BLaER1 treated with 17β-estradiol and CSF1 and Interleukin-3, amounts not matched to agents 10 nM and 100 nM (cell line): ENCODE results near the gene CPNE4.
A peak's percentile ranks its signal among the peaks of the same experiment; 100 is the strongest.

Source experiments
- H3K27ac ChIP-seq, 11 experiments: shearing (Covaris generic); formaldehyde crosslinking; 2 replicates each; pipeline ENCODE4 v1.8.1; 2022
- H3K27me3 ChIP-seq, 11 experiments: shearing (Covaris generic); formaldehyde crosslinking; 2 replicates each; pipeline ENCODE4 v1.8.1; 2022
- H3K36me3 ChIP-seq, 11 experiments: shearing (Covaris generic); formaldehyde crosslinking; 2 replicates each; pipeline ENCODE4 v1.8.1; 2022
- H3K4me1 ChIP-seq, 10 experiments: shearing (Covaris generic); formaldehyde crosslinking; 2 replicates each; pipeline ENCODE4 v1.8.1; 2022
- H3K4me2 ChIP-seq, 11 experiments: shearing (Covaris generic); formaldehyde crosslinking; 2 replicates each; pipeline ENCODE4 v1.8.1; 2022
- H3K4me3 ChIP-seq, 10 experiments: shearing (Covaris generic); formaldehyde crosslinking; 2 replicates each; pipeline ENCODE4 v1.8.1; 2022
- H3K9ac ChIP-seq, 11 experiments: shearing (Covaris generic); formaldehyde crosslinking; 2 replicates each; pipeline ENCODE4 v1.8.1; 2022
- H3K9me3 ChIP-seq, 11 experiments: shearing (Covaris generic); formaldehyde crosslinking; replicated peaks in 1 of 11; 2 replicates each; pipeline ENCODE4 v1.8.1; 2022
- H4K20me1 ChIP-seq, 11 experiments: shearing (Covaris generic); formaldehyde crosslinking; 2 replicates each; pipeline ENCODE4 v1.8.1; 2022
- Cebpa-rat ChIP-seq, 11 experiments: shearing (Covaris generic); IDR thresholded peaks; 2 replicates each; pipeline ENCODE4 v1.8.1; 2022

CPNE4 gene

GRCh38 chr3:131735544-131735943 is 299.3 kb downstream of the CPNE4 start:
- H3K4me3 ChIP-seq = no peak overlapping the region
- no peak overlapping the region for H3K9ac ChIP-seq
- H3K27me3 ChIP-seq = no peaks in the 10 kb centered on the region
- no peaks in the 10 kb centered on the region for H3K9me3 ChIP-seq
- TF ChIP-seq Cebpa-rat (IDR thresholded peaks at IDR 0.05) = no peak
- no peak overlapping the region for H3K27ac ChIP-seq
- no peak overlapping the region for H3K4me2 ChIP-seq
- no peaks in the 10 kb centered on the region for H4K20me1 ChIP-seq
- peaks cover 0 to 7% (median 6%) of the 10 kb centered on the region in 10 experiments; a peak in 9 of 20 replicates for H3K4me1 ChIP-seq
- H3K36me3 ChIP-seq = no peaks in the 10 kb centered on the region

- Histone ChIP-seq H3K27me3 (no peaks in the 10 kb centered on the region), H3K36me3 (no peaks in the 10 kb centered on the region), H3K27ac (no peak overlapping the region), H3K9ac (no peak overlapping the region), H4K20me1 (no peaks in the 10 kb centered on the region), H3K4me1 (peaks cover 0 to 7% (median 6%) of the 10 kb centered on the region in 10 experiments; a peak in 9 of 20 replicates), H3K9me3 (no peaks in the 10 kb centered on the region), H3K4me2 (peak overlapping the region in 3 of 11 experiments; percentile 11 to 25 (median 13); a peak in 2 of 22 replicates), H3K4me3 (no peak overlapping the region)
- no peak for TF ChIP-seq Cebpa-rat (IDR thresholded peaks at IDR 0.05)
Observed at GRCh38 chr3:131735116-131735515, 299.7 kb downstream of the CPNE4 start.

GRCh38 chr3:131733086-131733841 is 301.6 kb downstream of the CPNE4 start:
- no peak overlapping the region for H3K4me2 ChIP-seq
- no peak for TF ChIP-seq Cebpa-rat (IDR thresholded peaks at IDR 0.05)
- H3K27me3 ChIP-seq = no peaks in the 10 kb centered on the region
- no peaks in the 10 kb centered on the region for H4K20me1 ChIP-seq
- no peak overlapping the region for H3K4me3 ChIP-seq
- H3K36me3 ChIP-seq = no peaks in the 10 kb centered on the region
- no peaks in the 10 kb centered on the region for H3K9me3 ChIP-seq
- no peak overlapping the region for H3K27ac ChIP-seq
- peaks cover 0 to 7% (median 6%) of the 10 kb centered on the region in 10 experiments; a peak in 9 of 20 replicates for H3K4me1 ChIP-seq
- no peak overlapping the region for H3K9ac ChIP-seq

- Histone ChIP-seq H3K4me1 (peaks cover 0 to 7% (median 6%) of the 10 kb centered on the region in 10 experiments; a peak in 9 of 20 replicates), H3K36me3 (no peaks in the 10 kb centered on the region), H3K4me3 (no peak overlapping the region), H3K4me2 (no peak overlapping the region), H3K9ac (no peak overlapping the region), H3K9me3 (no peaks in the 10 kb centered on the region), H3K27me3 (no peaks in the 10 kb centered on the region), H3K27ac (no peak overlapping the region), H4K20me1 (no peaks in the 10 kb centered on the region)
- no peak for TF ChIP-seq Cebpa-rat (IDR thresholded peaks at IDR 0.05)
Observed at GRCh38 chr3:131731709-131732108, 303.1 kb downstream of the CPNE4 start.

GRCh38 chr3:131730581-131730980 is 304.2 kb downstream of the CPNE4 start:
- no peak overlapping the region for H3K9ac ChIP-seq
- no peak for TF ChIP-seq Cebpa-rat (IDR thresholded peaks at IDR 0.05)
- H3K4me1 ChIP-seq = peaks cover 0 to 7% (median 6%) of the 10 kb centered on the region in 10 experiments; a peak in 9 of 20 replicates
- H3K4me2 ChIP-seq = no peak overlapping the region
- no peak overlapping the region for H3K4me3 ChIP-seq
- H3K27me3 ChIP-seq = no peaks in the 10 kb centered on the region
- no peaks in the 10 kb centered on the region for H4K20me1 ChIP-seq
- no peak overlapping the region for H3K27ac ChIP-seq
- no peaks in the 10 kb centered on the region for H3K36me3 ChIP-seq
- no peaks in the 10 kb centered on the region for H3K9me3 ChIP-seq

- Histone ChIP-seq H3K27me3 (no peaks in the 10 kb centered on the region), H3K36me3 (no peaks in the 10 kb centered on the region)
- no peak for TF ChIP-seq Cebpa-rat (IDR thresholded peaks at IDR 0.05)
Observed at GRCh38 chr3:131729643-131730017, 305.2 kb downstream of the CPNE4 start.

GRCh38 chr3:131728898-131729642 is 305.7 kb downstream of the CPNE4 start:
- no peak overlapping the region for H3K4me2 ChIP-seq
- no peaks in the 10 kb centered on the region for H3K27me3 ChIP-seq
- H3K9me3 ChIP-seq = no peaks in the 10 kb centered on the region
- no peak overlapping the region for H3K4me3 ChIP-seq
- H3K27ac ChIP-seq = no peak overlapping the region
- no peak for TF ChIP-seq Cebpa-rat (IDR thresholded peaks at IDR 0.05)
- H4K20me1 ChIP-seq = no peaks in the 10 kb centered on the region
- H3K4me1 ChIP-seq = no peaks in the 10 kb centered on the region; a peak in 2 of 20 replicates
- no peak overlapping the region for H3K9ac ChIP-seq
- H3K36me3 ChIP-seq = no peaks in the 10 kb centered on the region

More at GRCh38 chr3:131729643-131730017, 305.2 kb downstream of the CPNE4 start:
- H3K9ac ChIP-seq = no peak overlapping the region
- no peak overlapping the region for H3K4me2 ChIP-seq
- H4K20me1 ChIP-seq = no peaks in the 10 kb centered on the region
- peaks cover 0 to 2% (median under 1%) of the 10 kb centered on the region in 10 experiments; a peak in 7 of 20 replicates for H3K4me1 ChIP-seq
- no peaks in the 10 kb centered on the region for H3K9me3 ChIP-seq
- H3K4me3 ChIP-seq = no peak overlapping the region
- no peak overlapping the region for H3K27ac ChIP-seq

GRCh38 chr3:131725414-131725813 is 309.4 kb downstream of the CPNE4 start:
- no peaks in the 10 kb centered on the region for H3K9me3 ChIP-seq
- no peaks in the 10 kb centered on the region for H3K27me3 ChIP-seq
- H4K20me1 ChIP-seq = no peaks in the 10 kb centered on the region
- H3K4me3 ChIP-seq = no peak overlapping the region
- H3K4me2 ChIP-seq = no peak overlapping the region
- no peaks in the 10 kb centered on the region for H3K36me3 ChIP-seq
- H3K9ac ChIP-seq = no peak overlapping the region
- H3K27ac ChIP-seq = no peak overlapping the region
- H3K4me1 ChIP-seq = no peaks in the 10 kb centered on the region
- no peak for TF ChIP-seq Cebpa-rat (IDR thresholded peaks at IDR 0.05)

- Histone ChIP-seq H3K4me3 (no peak overlapping the region), H3K4me1 (0 out of 20 replicates have a peak, but pooled peaks cover 0 to under 1% (median 0%) of the 10 kb centered on the region in 10 experiments), H3K9ac (no peak overlapping the region), H3K4me2 (no peak overlapping the region), H3K27ac (no peak overlapping the region), H3K9me3 (no peaks in the 10 kb centered on the region), H4K20me1 (no peaks in the 10 kb centered on the region), H3K36me3 (no peaks in the 10 kb centered on the region), H3K27me3 (no peaks in the 10 kb centered on the region)
- TF ChIP-seq Cebpa-rat (IDR thresholded peaks at IDR 0.05) = no peak
Observed at GRCh38 chr3:131723343-131723742, 311.5 kb downstream of the CPNE4 start.
